NT2/D1 (cell line): ENCODE data around the gene CSNK1G1.

Experiments
- DNase-seq: peaks from one replicate; pipeline ENCODE4 v3.0.0-alpha.2; 2011; ENCODE audit warnings: low read depth, low spot score
- H3K27me3 ChIP-seq: 2 replicates; pipeline ENCODE4 v1.6.0; 2011; ENCODE audit warnings: mild to moderate bottlenecking; ENCODE audit not compliant: insufficient read length, insufficient read depth
- H3K36me3 ChIP-seq: 2 replicates; pipeline ENCODE4 v1.6.1; 2011; ENCODE audit warnings: mild to moderate bottlenecking, low read length, mixed read lengths; ENCODE audit not compliant: insufficient read depth, insufficient read length
- H3K4me1 ChIP-seq: 2 replicates; pipeline ENCODE4 v1.5.1; 2011; ENCODE audit not compliant: insufficient read depth, insufficient read length
- H3K4me3 ChIP-seq: 2 replicates; pipeline ENCODE4 v1.5.1; 2011; ENCODE audit warnings: low read depth; ENCODE audit not compliant: insufficient read length
- H3K9ac ChIP-seq: 2 replicates; pipeline ENCODE4 v1.6.0; 2011; ENCODE audit warnings: low read depth; ENCODE audit not compliant: insufficient read length
- H3K9me3 ChIP-seq: 2 replicates; pipeline ENCODE4 v1.5.1; 2011; ENCODE audit warnings: mild to moderate bottlenecking, low read length; ENCODE audit not compliant: insufficient read depth
- SUZ12 ChIP-seq: IDR thresholded peaks from 2 replicates; pipeline ENCODE4 v1.6.1; 2011; ENCODE audit not compliant: insufficient read length, insufficient read depth; ENCODE audit errors: extremely low read depth
- YY1 ChIP-seq: IDR thresholded peaks from 2 replicates; pipeline ENCODE4 v1.6.1; 2011; ENCODE audit not compliant: insufficient read length, insufficient read depth
- ZNF274 ChIP-seq: IDR thresholded peaks from 2 replicates; pipeline ENCODE4 v1.6.1; 2011; ENCODE audit warnings: mild to moderate bottlenecking, low read depth, low read length

Gene CSNK1G1

GRCh38 chr15:64187396-64188191, 168.4 kb downstream of the CSNK1G1 start:
- H3K9me3 ChIP-seq, result no peaks in the 10 kb centered on the region
- H3K4me1 ChIP-seq, result no peaks in the 10 kb centered on the region
- peaks cover 19% of the 10 kb centered on the region for H3K36me3 ChIP-seq
- no peaks in the 10 kb centered on the region for H3K27me3 ChIP-seq
- TF ChIP-seq ZNF274, result no peak
- TF ChIP-seq SUZ12, result no peak
- no peak for TF ChIP-seq YY1
- no peak overlapping the region for H3K4me3 ChIP-seq
- no peak overlapping the region for H3K9ac ChIP-seq
- DNase-seq, result no peak

GRCh38 chr15:64185146-64185911, 170.6 kb downstream of the CSNK1G1 start:
- TF ChIP-seq ZNF274 (no peak), YY1 (no peak), SUZ12 (no peak)
- no peaks in the 10 kb centered on the region for H3K4me1 ChIP-seq
- no peak for DNase-seq

DNA sequence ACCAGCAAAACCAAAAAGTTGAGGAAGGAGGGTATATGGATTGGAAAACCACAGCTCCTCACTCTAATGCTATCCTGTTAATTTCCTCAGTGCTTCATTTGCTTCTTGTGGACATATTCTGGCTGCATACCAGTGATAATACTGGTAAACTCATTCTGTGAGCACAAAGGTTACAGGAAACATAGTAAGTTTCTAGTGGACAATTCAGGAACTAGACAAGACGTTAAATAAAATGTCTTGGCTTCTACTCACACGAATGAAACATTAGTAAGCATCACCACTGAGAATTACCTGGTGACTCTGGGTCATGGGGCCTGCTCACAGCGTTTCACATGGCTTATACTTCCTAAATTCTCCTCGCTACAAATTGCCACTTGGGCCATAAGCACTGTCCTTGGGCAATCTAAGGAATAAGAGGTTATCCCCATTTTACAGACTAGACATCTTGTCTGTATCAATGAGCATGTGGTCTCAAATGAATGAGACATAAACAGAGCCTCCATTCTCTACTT, 173.1 kb downstream of the CSNK1G1 start:
- no peaks in the 10 kb centered on the region for H3K9me3 ChIP-seq
- no peaks in the 10 kb centered on the region for H3K27me3 ChIP-seq
- H3K36me3 ChIP-seq, result peaks cover 33% of the 10 kb centered on the region
- H3K4me1 ChIP-seq, result no peaks in the 10 kb centered on the region
- TF ChIP-seq SUZ12 (no peak), YY1 (no peak)
- no peak overlapping the region for H3K4me3 ChIP-seq
- no peak overlapping the region for H3K9ac ChIP-seq
- no peak for DNase-seq

More at GRCh38 chr15:64185146-64185911, 170.6 kb downstream of the CSNK1G1 start:
- Histone ChIP-seq H3K9me3 (no peaks in the 10 kb centered on the region), H3K27me3 (no peaks in the 10 kb centered on the region), H3K4me3 (no peak overlapping the region), H3K9ac (no peak overlapping the region), H3K36me3 (peaks cover 21% of the 10 kb centered on the region)

GRCh38 chr15:64180235-64180824, 175.6 kb downstream of the CSNK1G1 start:
- Histone ChIP-seq H3K36me3 (peaks cover 45% of the 10 kb centered on the region), H3K9me3 (no peaks in the 10 kb centered on the region), H3K4me1 (no peaks in the 10 kb centered on the region), H3K27me3 (no peaks in the 10 kb centered on the region), H3K4me3 (no peak overlapping the region), H3K9ac (no peak overlapping the region)
- TF ChIP-seq YY1 (no peak), SUZ12 (no peak), ZNF274 (no peak)
- DNase-seq, result no peak

GRCh38 chr15:64166102-64166890, 189.7 kb downstream of the CSNK1G1 start:
- peaks cover 5% of the 10 kb centered on the region for H3K4me1 ChIP-seq

GRCh38 chr15:64164436-64164835, 191.5 kb downstream of the CSNK1G1 start:
- Histone ChIP-seq H3K9me3 (no peaks in the 10 kb centered on the region), H3K4me1 (peaks cover 7% of the 10 kb centered on the region), H3K9ac (no peak overlapping the region), H3K36me3 (peaks cover 26% of the 10 kb centered on the region), H3K4me3 (no peak overlapping the region), H3K27me3 (no peaks in the 10 kb centered on the region)
- DNase-seq, result no peak
- TF ChIP-seq SUZ12 (no peak), YY1 (no peak), ZNF274 (no peak)

More at GRCh38 chr15:64166102-64166890, 189.7 kb downstream of the CSNK1G1 start:
- no peak overlapping the region for H3K4me3 ChIP-seq
- no peaks in the 10 kb centered on the region for H3K9me3 ChIP-seq
- no peak for DNase-seq
- H3K36me3 ChIP-seq, result peaks cover 23% of the 10 kb centered on the region
- no peaks in the 10 kb centered on the region for H3K27me3 ChIP-seq
- TF ChIP-seq ZNF274, result no peak
- no peak for TF ChIP-seq YY1
- no peak for TF ChIP-seq SUZ12
- no peak overlapping the region for H3K9ac ChIP-seq
